ENCODE results near the gene ARID1B.

Gene ARID1B

DNA sequence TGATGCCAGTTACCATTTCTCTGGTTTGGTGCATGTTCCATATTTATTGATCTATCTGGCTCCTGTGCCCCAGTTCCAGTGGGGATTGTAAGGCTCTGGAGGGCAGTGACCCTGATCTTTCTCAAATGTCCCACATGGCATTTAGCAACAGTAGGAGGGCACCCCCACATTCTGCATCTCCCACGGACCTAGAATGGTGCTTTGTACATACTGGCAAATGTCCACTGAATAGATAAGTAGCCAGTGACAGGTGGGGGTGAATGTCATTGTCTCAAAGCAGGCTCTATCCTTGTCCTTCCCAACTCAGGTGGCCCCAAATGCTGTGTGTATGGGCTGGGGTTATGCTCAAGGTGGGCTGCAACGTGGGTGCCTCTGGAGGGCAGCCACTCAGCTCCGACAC, 462.0 kb downstream of the ARID1B start:
- DNase-seq, result no peak

DNA sequence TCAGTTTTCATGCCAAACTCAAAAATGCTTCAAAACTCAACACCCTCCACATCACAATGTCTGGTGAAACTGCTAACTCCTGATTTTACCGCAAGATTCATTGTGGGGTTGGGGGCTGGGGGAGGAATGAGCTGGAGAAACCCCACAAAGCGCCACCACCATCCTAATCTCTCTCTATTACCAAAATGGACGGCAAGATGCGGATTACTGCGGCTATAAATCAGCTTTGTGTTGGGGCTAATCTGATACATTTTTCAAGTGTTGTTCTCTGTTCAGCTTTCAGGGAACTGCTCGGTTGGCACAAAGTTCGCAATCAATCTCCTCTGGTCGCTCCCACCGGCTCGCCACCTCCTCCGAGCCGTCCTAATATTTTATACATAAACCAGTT, 462.5 kb downstream of the ARID1B start:
- no peak for DNase-seq

DNA sequence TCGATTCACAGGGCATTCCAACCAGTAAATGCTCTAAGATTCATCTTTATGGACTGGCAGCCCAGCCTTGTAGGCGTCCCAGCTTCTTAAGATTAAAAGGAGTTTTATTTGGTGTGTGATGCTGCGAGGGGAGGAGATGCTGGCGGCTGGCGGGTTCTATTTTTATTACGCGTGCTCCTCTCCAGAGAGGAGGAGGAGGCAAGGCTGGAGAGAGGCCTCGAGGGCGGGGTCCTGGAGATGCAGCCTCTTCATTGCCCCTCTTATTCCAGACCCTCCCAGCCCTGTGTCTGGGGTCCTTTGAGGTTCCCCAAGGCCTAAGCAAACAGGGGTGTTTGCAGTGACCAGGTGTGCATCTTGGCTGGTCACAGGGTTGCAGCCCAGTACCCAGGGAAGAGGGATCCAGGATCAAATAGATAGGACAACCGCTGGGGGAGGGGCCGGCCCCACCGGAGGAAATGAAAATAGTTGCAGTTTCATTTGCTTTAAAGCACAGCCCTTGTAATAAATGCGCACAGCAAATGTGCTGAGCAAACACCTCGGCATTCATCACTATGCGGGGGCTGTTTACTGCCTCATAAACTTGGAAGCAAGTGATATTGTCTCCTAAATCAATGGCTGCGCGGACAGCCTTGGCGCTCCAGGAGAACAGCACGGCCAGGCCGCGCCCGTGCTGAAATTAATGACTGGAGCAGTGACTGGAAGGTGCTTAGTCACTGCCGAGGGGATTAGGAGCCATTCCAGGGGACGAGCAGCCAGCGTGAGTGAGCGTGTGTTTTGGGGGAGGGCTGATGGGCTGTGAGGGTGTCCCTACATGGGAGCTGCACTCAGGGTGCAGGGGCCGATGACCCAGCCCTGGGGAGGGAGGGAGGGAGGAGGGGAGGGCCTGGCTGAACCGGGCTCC, 463.1 kb downstream of the ARID1B start:
- no peak for DNase-seq

DNA sequence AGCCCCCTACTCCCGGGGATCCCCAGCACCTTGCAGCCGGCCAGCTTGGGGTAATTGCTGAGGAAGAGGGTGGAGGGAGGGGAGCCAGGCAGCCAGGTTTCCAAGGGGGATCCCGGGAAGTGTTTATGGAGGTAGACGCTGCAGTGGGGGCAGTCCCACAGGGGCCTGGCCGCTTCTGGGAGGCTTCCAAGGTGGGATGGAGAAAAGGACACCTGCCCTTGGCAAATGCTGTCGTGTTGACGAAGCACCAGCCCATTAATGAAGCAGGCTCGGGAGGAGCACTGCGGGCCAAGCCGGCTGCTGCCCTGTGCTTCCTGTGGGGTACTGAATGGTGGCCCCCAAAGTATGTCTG, 463.8 kb downstream of the ARID1B start:
- no peak for DNase-seq

DNA sequence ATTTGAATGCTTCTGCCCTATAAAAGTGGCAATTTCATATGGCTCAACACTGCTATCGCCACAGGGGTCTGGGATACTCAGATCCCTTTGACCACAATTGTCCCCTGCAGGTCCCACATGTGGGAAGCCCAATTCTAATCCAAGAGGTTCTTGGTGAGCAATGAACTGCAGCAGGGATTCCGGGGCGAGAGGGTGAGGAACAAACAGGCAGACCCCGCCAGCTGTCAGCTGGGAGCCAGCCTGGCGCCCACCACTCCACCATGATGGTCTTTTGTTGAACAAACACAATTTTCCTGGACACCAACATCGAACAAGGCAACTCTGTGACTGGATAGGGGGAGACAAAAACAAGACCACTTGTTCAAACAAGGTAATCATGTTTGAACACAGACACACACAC, 465.6 kb downstream of the ARID1B start:
- no peak for DNase-seq

DNA sequence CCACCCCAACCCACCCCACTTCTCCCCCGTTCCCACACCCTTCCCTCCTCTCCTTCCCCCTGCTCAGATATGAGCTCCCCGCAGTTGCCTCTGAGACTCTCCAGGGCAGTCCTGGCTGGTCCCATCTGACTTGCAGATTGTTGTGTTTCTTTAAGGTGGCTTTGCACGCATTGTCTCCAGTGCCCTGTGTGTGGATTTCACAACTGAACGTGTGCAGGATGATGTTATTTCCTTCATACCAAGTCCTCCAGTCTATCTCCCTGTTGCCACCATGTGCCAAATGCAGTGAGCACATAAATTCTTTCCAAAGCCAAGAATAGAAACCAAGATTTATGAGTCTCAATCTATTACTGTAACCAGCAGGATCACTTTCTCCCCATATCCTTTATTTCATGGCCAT, 467.0 kb downstream of the ARID1B start:
- no peak for DNase-seq

DNA sequence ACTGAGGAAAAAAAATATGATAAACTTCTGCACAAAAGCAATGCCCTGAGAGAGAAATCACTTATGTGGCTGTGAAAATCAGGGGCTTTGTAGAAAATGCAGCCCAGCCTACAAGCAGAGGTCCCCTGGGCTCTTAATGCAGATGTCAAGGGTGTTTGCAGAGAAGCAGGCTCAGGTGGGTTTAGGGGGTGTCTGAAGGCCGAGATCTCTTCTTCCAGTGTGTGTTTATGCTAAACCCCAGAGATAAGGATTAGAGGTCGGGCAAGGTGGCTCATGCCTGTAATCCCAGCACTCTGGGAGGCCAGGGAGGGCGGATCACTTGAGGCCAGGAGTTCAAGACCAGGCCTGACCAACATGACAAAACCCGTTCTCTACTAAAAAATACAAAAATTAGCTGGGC, 467.6 kb downstream of the ARID1B start:
- no peak for DNase-seq

DNA sequence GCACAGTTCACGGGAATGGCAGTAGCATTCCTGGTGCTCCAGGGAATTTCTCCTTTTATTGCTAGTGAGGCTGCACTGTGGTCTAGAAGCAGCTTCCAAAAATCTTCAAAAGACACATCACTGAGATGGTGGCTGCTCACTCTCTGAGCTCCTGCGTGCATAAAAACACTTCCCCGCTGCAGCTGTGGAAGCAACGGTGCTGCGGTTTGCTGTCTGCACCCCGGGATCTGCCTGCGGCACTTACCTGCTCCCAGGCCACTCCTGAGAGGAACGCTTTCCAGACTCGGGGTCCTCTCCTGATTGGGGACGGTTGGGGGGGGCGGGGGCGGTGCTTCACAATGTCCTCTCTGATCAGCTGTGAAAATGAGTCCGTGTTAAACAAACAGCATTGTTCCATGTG, 468.3 kb downstream of the ARID1B start:
- DNase-seq, result no peak

DNA sequence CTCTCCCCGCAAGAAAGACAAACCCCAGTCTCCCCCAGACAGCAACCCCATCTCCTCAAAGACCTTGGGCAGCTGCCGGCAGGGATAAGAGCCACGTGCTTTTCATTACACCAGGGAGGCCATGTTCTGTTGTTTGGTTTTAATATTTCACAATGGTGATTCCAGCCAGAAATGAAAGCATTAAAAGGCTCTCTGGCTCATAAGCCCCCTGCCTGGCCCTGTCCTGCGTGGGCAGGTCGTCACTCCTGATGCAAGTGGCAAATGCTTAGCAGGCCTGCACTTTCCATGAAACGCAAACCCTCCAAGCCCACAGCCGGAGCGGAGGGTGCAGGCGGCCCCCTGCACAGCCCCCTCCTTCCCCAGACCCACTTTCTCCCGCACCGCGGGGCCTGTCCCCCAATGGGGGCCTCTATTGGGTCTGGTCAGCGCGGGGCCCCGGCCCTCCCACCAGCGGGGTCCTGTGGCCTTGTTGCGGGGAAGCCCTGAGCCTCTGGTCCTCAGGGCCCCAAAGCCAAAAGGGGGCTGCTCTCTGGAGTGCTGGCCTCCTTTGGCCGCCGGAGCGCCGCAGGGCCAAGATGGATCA, 469.0 kb downstream of the ARID1B start:
- DNase-seq, result no peak

DNA sequence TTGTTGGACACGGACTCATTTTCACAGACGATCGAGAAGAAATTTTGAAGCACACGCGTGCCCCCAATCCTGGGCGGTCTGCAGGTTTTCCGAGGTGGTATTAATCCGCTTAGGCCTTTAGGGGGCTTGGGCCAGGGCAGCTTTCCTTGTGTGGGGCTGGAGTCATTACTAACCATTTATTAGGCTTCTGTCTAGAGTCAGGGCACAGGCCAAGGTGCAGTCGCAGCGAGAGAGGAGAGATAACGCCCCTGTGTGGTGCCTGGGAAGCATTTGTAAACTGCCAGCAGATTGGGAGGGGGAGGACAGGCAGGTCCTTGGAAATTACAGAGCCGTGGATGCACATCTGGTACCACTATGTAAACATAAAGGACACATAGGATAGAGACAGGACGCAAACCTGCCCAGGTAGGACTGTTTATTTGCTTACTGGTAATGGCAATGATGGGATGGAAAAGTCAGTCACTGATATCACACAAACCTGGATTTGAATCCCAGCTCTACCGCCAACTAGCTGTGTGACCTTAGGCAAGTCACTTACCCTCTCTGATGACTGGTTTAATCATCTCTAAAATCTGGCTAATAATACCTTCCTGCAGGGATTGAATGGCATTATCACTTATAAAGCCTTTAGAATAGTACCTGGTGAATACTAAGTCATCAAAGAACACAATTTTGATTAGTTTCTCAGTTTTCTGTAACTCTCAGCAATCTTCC, 469.8 kb downstream of the ARID1B start:
- DNase-seq, result no peak

DNA sequence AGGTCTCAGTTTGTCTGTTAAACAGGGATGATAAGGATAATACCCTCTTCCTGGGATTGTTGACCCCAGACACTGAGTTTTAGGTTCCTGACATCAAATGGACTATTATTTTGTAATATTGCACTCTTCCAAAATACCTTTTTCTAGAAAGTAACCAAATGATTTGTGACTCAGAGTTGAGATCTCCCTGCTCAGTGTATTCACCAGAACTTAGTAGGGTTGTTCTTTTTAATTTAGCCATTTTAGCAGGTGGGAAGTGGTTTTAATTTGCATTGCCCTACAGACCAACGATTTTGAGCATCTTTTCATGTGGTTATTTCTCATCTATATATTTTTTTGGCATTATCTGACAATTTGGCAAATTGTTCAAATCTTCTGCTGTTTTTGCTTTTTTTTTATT, 471.1 kb downstream of the ARID1B start:
- DNase-seq, result no peak

DNA sequence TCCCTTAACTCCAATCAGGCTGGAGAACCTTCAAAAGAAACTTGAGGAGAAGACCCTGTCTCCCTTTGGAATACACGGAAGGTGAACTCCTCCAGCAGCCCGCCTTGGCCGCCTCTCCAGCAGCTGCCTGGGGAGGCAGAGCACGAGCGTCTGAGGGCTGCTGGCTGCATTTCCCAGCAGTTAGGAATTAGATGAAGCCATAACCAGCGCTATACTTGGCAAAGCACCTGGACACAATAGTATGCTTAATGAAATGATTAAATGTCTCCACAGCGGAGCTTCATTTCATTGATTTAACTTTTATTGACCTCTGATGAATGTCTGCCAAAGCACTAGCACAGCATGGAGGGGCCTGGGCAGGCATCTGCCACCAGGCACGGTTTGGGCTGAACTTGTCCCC, 472.6 kb downstream of the ARID1B start:
- no peak for DNase-seq

DNA sequence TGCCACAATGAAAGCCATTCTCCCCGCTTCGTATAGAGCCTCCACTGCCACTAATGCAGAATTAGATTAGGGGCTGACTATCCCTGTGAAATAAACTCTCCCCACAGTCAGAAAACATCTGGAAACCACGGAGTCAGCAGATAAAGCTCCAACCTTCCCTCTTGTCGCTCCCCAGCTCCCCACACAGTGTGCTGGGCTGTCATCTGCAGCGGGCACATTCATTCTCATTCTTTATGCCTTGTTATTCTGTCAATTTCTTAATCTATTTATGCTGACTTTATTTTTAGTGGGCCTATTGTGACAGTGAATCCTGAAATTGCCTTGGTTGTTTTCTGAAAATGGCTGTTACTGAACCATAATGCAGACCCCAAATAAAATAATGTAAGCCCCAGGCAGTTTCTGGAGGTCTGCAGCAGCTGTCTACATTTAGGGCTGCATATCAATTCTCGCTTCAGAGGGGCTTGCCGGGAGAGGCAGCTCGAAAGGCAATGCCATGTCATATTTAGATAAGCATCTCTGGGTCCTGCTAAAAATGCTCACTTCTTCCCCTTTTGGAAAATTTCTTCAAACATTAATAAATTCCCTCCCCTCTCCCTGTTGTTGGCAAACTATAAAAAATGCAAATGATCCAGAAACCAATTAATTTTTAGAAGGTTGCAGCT, 474.5 kb downstream of the ARID1B start:
- DNase-seq, result no peak

DNA sequence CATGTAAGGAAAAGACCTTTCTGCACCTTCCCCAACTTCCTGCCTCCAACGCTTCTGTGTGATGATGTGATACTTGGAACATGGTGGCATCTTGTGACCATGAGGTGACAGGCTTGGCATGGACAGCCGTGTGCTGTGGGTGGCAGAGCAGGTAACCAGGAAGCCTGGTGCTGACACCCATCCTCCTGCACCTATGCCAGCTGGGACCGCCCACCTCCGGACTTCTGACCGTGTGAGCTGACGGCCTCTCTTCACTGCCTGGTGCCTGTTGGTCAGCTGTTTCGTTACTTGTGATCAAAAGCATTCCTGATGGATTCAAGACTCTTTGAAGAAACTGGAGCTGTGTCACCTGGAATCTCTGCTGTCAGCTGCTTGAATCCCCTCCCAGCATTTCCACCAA, 475.8 kb downstream of the ARID1B start:
- DNase-seq, result no peak

DNA sequence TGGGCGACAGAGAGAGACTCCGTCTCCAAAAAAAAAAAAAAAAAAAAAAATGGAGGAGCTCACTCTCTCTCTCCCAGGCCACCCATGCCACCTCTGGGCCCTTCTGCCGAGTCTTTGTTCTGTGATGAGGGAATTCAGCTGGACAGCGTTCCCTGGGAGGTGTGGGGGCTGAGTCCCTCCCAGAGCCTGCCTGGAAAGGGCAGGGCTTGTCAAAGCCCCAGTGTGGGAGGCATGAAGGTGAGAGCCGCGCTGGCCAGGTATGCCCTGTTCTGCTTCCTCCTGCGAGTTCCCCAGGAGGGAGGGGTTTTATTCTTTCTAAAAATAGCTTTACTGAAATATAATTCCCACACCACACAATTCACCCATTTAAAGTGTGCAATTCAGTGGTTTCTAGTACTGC, 476.5 kb downstream of the ARID1B start:
- no peak for DNase-seq

DNA sequence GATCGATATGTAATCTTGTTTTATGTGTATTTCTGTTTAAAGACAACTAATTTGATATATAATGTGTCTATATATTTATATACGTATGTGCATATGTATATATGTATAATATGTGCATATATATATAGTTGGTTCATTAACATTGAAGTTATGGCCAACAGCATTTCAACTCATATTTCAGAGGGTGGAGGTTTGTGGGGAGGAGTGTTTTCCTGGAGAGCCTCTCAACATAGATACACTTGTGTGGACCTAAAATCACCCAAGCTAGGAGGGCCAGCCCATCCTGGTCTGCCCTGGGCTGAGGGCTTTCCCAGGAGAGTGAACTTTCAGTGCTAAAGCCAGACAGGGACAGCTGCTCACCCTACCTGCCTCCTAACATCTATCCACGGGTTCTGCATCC, 477.4 kb downstream of the ARID1B start:
- DNase-seq, result no peak

DNA sequence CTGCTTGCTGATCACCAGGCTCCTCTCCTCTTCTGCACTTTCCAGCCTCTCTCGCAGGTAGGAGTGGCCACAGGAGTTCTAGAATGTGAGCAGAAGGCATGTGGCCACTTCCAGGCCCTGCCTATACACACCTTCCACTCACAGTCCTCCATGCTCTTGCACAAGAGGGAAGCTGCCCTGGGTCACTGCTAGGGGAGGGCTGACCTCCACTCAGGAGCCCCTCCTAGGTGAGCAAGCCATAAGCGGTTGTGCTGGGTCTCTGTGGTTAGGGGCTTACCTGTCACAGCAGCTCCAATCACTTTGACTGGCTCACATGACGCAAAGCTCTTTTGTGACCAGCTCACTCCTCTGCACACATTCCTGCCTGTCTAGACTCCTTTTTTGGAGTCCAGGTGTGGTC, 477.9 kb downstream of the ARID1B start:
- DNase-seq, result no peak

DNA sequence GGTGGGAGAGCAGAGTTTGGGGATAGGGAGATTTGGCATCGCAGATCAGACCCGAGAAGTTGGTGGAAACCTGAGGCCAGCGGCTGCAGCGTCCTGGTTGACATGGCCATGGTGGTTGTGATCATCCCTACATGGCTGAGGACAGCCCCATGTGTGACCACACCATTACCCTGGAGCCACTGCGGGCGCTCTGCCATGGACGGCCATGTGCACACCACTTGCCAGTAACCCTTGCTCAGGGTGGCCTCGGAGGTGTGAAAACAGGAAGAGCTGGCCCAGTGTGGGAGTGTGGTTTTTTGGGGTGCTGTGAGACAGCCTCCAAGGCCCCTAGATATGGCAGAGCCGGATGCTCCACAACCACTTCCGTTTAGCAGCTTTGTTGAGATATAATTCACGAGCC, 481.7 kb downstream of the ARID1B start:
- DNase-seq, result peak; percentile 20

DNA sequence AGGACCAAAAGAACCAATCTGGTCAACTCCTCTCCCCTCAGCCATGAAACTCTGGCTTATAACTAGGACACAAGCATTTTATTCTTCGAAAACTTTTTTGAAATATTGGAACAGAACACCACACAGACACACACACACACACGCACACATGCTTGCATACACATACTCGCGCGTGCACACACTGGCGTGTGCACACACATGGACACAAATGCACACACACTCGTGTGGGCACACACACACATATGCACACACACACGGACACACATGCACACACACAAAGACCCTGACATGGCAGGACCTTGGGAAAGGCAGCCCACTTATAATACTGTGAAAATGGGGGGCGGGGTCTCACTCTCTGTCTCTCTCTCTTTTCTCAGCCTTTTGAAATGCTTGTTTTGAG, 482.3 kb downstream of the ARID1B start:
- no peak for DNase-seq

All from CD4-positive, alpha-beta T cell treated with Interleukin-15 for 1 hour (primary cell).